ENCODE data around the gene TNFRSF17. TPM values are rescaled to one million over a fixed set of nuclear protein-coding genes. Genes with fewer than 3 reads are reported as not detected.
"Not testable (repeated sequence)": the region's sequence is repeated elsewhere in the genome, so short reads cannot be mapped to it uniquely, and the experiment has no call there.

TNFRSF17 gene
- total RNA-seq, 1 donor from 2014 or later = not detected

DNA sequence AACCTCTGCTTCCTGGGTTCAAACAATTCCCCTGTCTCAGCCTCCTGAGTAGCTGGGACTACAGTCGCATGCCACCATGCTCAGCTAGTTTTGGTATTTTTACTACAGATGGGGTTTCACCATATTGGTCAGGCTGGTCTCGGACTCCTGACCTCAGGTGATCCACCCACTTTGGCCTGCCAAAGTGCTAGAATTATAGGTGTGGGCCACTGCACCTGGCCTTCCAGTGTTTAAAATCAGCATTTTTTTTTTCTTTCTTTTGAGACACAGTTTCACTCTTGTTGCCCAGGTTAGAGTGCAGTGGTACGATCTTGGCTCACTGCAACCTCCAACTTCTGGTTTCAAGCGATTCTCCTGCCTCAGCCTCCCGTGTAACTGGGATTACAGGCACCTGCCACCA, 5.3 kb downstream of the TNFRSF17 start:
- DNase-seq (ENCODE audit: low spot score) = not testable (repeated sequence)

DNA sequence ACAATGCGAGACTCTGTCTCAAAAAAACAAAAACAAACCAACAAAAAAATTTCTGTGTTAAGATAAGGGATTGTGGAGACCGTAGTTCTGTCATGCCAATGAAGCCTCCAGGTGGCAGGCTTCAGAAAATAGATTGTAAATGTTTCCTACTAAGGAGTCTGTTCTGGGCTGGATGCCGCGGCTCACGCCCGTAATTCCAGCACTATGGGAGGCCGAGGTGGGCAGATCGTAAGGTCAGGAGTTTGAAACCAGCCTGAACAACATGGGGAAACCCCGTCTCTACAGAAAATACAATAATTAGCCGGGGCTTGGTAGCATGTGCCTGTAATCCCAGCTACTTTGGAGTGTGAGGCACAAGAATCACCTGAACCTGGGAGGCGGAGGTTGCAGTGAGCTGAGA, 7.1 kb downstream of the TNFRSF17 start:
- DNase-seq (ENCODE audit: low spot score) = no peak

DNA sequence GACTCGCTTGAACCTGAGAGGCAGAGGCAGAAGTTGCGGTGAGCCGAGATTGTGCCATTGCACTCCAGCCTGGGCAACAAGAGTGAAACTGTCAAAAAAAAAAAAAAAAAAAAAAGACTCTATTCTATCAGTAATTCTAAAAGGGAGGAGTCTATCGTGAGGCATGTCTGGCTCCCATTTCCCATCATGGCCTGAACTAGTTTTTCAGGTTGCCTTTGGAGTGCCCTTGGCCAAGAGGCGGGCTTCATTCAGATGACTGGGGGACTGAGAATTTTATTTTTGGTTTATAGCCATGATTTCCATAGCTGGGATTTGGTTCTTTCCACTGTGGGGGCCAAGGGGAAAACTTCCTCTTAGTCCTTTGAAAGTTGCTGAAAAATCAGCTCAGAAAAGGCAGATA, 8.1 kb downstream of the TNFRSF17 start:
- no peak for DNase-seq (ENCODE audit: low spot score)

DNA sequence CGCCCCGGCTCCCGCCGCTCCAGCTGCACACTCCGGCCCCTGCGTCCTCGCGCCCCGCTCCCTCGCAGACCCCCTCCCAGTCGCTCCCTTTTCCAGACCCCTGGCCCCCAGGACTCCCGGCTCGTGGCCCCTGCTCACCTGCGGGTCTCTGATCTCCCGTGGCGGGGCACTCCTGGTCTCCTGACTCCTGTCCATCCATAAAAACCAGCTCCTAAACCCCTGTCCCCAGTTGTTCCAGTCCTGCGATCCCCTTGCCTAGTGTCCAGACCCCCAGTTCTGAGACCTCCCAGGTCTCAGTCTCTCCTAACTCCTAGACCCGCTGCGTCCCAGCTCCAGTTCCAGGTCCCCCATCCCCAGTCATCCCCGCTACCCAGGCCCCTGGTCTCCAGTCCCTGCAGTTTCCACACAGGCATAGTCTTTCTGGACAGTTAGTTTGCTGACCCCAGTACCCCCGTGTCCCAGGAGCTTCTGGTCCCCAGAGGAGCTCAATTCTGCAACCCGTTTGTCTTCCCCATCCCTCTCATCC, 11.9 kb downstream of the TNFRSF17 start:
- no peak for DNase-seq (ENCODE audit: low spot score)

DNA sequence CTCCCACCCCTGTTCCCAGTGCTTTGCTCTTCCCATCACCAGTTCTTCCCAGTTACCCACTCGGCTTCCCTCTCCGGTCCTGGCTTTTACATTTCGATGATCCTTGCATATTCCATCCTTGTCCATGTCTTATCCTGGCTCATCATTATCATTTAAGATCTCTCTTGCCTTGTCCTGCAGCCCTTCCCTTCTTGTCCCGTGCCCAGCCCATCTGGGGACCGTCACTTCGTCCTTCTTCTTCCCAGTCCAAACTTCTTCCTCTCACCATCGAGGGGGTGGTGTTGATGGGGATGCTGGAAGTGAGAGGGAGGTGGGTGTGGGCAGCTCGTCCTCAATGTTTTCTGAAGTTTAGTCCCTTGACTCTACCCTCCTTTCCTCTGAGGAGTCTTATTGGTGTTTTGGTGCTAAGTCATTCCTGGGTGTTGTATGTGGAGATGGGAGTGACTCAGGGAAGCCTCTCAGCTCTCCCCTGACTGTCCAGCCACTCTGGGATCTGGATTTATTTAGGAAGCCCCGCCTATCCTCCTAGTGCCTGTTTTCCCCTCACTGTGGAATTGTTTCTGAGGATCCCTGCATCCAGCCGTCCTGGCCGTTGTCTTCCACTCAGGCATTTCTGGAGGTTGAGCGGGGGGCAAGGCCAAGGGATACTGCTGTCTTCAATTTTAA, 12.5 kb downstream of the TNFRSF17 start:
- peak; percentile 69 for DNase-seq (ENCODE audit: low spot score)

DNA sequence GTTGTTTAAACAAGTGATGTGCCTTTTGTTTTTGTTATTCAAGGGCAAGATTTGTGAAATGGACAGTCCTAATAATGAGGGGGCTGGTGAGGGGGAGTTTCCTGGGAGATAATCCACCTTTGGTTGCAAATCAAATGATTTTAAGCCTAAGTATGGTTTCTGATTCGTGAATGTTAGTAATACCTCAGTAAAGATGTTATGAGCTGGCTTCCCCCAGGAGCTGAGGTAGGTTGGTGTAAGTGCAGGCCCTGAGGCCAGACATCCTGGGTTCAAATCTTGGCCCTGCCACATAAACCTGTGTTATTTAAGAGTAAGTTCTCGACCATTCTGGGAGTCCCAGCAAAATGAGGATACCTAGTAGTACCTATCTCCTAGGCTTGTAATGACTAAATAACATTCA, 13.1 kb downstream of the TNFRSF17 start:
- DNase-seq (ENCODE audit: low spot score) = no peak

DNA sequence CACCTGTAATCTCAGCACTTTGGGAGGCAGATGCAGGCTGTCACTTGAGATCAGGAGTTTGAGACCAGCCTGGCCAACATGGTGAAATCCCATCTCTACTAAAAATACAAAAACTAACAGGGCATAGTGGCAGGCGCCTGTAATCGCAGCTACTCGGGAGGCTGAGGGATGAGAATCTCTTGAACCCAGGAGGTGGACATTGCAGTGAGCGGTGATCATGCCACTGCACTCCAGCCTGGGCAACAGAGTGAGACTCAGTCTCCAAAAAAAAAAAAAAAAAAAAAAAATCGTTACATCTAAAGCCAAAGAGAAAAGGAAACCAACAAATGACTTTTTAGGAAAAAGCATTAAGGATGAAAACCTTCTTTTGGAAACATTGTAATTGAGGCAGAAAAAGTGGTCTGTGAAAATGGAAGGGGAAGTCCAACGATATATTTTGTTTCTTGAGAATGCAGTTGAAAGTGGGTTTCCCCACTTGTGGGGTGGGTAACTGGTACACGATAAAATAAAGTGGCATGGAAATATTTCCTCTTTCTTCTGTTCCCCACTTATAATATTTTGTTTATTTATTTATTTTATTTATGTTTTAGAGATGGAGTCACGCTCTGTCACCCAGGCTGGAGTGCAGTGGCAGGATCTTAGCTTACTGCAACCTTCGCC, 14.1 kb downstream of the TNFRSF17 start:
- no peak for DNase-seq (ENCODE audit: low spot score)

DNA sequence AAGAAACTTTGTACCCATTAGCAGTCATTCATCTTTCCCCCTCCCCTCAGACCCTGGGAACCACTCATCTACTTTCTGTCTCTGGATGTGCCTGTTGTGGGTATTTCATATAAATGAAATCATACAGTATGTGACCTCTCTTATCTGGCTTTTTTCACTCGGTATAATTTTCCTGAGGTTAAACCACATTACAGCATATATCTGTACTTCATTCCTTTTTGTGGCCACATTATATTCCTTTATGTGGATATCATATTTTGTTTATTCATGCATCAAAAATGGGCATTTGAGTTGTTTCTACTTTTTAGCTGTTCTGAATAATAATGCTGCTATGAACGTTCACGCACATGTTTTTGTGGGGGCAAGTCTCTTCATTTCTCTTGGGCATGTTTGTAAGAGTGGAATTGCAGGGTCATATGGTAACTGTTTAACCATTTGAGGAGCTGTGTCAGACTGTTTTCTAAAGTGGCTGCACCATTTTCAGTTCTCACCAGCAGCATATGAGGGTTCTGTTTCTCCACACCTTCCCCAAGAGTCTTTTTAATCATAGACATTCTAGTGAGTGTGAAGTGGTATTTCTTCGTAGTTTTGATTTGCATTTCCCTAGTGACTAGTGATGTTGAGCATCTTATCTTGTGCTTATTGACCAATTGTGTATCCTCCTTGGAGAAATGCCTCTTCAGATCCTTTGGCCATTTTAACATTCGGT, 15.3 kb downstream of the TNFRSF17 start:
- DNase-seq (ENCODE audit: low spot score) = no peak

DNA sequence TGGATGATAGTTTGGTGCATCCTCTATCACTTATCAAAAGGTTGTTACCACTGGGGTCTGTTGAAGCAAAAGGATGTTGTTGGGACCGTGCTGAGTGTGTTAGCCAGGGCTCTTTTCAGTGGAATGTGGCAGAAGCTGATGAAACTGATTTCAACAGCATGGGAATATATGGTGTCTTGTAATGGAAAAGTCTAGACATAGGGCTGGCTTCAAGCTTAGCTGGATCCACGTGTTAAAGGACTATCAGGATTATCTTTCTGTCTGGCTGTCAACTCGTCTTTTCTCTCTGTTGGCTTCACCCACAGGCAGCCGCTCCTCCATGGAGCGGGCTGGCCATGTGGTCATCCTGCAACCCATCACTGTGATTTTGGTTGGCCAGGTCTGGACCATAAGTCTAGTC, 20.2 kb downstream of the TNFRSF17 start:
- DNase-seq (ENCODE audit: low spot score) = no peak

DNA sequence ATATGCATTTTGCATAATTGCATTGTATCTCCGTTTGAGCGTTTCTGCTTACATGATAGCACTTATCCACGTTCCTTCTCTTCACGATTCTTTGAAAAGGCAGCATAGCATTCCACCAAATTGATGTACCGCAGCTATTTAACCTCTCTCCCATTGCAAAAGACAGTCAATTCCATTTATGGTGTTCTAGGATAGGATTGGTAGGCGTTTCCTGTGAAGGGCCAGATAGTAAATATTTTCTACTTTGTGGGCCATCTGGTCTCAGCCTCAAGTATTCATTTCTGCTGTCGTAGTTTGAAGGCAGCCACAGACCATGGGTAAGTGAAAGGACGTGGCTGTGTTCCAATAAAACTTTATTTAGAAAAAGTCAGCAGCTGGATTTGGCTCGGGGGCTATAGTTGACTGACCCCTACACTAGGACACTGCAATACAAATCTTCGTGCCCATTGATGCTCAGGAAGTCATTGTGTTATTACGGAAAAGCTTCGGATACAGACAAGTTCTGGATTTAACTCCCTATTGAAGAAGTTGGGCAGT, 21.6 kb downstream of the TNFRSF17 start:
- DNase-seq (ENCODE audit: low spot score) = no peak

DNA sequence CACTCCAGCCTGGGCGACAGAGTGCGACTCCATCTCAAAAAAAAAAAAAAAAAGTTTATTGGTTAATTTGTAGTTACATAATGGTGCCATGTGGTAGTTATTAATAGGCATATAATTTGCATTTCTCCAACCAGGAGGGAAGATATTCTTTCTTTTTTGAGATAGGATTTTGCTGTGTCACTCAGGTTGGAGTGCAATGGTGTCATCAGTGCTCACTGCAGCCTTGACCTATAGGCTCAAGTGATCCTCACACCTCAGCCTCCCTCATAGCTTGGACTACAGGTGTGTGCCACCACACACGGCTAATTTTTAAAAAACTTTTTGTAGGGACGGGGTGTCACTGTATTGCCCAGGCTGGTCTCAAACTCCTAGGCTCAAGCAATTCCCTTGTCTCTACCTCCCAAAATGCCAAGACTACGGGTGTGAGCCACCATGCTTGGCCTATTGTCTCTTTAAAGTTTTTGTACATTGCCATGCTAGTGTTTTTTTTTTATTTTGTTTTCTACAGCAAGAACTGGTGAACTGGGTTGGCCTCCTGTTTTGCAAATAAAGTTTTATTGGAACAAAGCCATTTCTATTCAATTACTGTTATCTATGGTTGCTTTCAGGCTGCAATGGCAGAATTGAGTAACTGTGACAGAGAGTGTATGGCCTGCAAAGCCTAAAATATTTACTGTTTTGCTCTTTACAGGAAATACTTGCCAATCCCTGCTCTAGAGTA, 23.4 kb downstream of the TNFRSF17 start:
- no peak for DNase-seq (ENCODE audit: low spot score)

DNA sequence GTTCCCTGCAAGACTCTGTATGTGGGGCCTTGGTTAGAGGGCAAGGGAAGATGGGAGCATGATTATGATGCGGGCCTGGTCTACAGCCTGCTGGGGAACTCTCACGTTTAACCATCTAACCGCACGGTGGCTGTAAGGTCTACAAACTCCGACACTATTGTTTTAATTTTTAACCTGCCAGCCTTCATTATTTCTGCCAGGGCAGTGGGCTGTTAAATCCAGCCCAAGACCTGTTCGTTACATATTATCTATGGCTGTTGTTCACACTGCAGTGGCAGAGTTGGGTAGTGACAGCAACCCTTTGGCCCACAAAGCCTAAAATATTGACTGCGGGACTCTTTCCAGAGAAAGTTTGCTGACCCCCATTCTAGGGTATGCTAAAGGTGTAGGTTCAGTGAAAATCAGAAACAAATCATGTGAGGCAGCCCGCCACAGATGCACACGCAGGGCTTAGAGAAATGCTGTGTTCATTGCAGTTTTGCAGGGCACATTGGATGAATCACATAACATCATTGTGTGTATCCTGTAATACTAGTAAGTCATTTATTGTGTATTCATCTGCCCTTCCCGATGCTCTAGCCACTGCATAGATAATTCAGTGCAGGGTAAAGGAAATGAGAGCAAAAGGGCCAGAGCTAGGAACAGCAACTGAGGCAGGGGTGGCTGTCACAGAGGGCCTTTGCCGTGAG, 25.8 kb downstream of the TNFRSF17 start:
- DNase-seq (ENCODE audit: low spot score) = no peak

DNA sequence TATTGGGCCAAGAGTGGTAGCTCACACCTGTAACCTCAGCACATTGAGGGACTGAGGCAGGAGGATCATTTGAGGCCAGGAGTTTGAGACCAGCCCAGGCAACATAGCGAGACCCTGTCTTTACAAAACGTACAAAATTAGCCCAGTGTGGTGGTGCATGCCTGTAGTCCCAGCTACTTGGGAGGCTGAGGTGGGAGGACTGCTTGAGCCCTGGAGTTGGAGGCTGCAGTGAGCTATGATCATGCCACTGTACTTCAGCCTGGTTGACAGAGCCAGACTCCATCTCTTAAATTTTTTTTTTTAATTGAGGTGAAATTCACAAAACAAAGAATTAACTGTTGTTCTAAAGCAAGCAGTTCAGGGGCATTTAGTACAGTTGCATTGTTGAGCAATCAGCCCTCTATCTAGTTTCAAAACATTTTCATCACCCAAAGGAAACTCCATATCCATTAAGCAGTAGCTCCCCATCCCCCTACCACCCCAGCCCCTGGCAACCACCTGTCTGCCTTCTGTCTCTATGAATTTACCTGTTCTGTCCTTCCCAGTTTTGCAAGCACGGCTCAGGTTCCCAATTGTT, 27.1 kb downstream of the TNFRSF17 start:
- no peak for DNase-seq (ENCODE audit: low spot score)

DNA sequence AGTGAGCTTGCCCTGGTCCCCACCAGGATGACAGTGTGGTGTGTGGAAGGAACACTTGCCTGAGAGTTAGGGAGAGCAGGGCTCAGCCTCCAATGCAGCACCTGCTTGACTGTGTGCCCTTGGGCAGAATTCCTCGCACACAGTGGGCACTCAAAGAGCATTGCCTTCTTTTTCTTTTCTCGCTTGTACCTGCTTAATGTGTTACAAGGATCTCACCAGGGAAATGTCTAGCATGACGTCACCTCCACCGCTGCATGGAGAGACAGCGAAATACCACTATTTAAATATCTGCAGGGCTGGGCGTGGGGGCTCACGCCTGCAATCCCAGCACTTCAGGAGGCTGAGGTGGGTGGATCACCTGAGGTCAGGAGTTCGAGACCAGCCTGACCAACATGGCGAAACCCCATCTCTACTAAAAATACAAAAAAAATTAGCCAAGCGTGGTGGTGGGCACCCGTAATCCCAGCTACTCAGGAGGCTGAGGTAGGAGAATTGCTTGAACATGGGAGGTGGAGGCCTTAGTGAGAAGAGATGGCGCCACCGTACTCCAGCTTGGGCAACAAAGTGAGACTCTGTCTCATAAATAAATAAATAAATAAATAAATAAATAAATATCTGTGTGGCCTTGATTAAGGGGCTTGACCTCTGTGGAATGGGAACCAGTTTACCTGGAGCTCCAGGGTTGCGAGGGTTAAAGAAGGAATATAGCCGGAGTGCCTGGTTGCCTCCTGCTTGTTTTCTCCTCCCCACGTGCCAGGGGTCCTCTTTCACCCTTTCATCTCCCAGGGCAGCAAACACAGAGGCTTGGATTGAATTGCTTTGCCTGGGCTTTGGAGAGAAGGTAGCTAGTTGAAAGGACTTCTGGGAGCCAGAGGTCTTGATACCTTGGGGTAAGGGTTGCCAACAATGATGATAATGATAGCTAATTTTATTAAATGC, 27.8 kb downstream of the TNFRSF17 start:
- no peak for DNase-seq (ENCODE audit: low spot score)

DNA sequence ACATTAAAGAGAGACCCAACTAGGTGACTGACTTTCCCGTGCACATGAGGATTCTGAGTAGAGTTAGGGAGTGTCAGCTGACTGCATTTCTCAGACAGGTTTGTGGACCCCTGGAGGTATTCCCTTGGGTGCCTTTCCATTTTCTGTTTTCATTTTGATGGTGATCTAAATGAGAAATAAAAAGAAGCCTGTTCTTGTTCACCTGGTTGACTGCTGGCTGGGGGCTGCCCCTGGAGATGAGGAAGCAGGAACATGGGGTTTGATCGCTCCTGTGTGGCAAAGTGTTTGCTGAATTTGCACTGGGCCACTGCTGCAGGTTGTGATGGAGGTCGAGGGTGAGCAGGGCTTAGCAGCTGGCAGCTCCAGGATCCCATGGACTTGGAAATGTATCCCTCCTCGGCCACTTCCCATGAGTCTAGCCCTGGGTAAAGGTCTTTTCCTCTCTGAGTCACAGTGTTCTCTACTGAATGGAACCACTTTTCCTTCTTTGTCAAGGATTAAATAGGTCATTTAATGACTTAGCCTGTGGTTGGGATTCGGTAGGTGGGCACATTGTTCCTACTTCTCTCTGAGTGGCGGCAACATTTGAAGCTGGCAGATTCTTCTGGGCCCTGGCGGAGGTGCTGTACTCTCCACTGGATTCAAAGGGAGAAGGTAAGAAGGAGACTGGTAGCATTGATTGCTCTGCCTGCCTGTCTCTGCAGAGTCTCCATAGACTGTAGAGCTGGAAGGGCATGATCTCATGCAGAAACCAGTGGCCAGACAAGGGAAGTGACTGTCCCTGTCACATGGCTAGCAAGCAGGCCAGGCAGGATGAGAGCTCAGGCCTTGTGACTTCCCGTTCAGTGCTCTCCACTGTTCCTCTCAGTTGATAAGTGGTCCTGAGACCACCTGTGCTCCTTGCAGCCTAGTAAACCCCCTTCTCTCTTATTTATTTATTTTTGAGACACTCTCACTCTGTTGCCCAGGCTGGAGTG, 29.4 kb downstream of the TNFRSF17 start:
- DNase-seq (ENCODE audit: low spot score) = peak; percentile 18

DNA sequence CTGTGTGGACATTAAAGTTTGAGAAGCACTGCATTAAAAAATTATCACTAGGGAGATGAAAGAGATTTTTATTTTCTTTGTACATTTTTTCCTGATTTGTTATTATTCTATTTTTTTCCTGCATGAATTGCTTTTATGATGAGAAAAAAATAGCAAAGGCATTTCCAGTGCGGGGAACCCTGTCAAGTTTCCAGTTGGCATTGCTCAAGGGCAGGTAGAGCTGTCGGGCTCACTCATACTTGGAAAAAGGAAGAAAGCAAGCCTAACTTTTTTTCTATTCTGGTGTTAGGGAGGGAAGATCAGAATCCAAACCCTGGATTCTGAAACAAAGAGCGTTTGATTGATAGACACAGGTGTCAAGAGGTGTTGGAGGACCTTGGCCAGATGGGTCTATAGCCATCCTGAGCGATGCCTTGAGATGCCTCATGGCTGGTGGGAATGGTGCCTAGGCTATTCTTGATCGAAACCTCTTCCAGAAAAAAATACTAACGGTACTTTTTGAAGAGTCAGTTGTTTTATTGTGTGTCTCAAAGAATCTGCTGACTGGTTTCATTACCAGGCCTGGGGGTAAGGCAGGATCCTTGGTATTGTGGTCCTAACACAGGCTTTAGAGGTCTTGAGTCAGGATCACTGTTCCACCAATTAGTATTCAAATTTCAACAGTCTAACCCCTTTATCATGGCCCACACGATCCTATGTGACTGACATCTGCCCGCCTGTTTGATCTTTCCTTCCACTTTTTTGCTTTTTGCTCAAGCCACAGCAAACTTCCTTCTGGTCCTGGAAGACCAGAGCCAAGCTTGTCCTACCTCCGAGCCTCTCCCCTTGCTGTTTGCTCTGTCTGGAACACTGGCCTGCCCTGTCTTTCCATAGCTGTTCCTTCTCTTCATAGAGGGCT, 31.7 kb downstream of the TNFRSF17 start:
- no peak for DNase-seq (ENCODE audit: low spot score)

DNA sequence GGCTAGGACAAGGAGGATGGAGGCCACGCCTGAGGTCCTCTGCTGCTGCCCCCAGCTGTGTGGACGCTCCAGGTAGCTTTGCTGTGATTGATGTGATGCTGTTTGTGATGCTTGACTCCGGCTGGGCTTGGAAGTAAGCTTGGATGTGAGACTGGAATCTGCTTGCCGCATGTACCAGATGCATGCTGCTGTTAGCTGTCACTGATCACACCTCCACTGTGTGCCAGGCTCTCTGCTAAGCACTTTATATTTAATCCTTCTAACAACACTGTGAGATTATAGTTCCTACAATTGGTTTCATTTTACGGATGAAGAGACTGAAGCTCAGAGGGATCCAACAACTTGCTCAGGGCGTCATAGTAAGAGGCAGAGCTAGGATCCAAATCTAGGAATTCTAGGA, 35.0 kb downstream of the TNFRSF17 start:
- DNase-seq (ENCODE audit: low spot score) = no peak

All from umbilical cord (tissue), 2 donors.